SK-N-SH (cell line): Measurements from ENCODE around the gene EFCAB12. TPM values are rescaled to one million over a fixed set of nuclear protein-coding genes. Genes with fewer than 3 reads are reported as not detected.
A peak's percentile ranks its signal among the peaks of the same experiment; 100 is the strongest.

ENCODE experiments used
- CTCF ChIA-PET: fragments of 300-600, 350-600 bp; formaldehyde crosslinking; extraction: SDS; loops from one replicate; lab custom pipeline; 2021; lab: Yijun Ruan, JAX
- POLR2A ChIA-PET: fragments of 350-600 bp; sonication (Branson Sonifier 250); formaldehyde crosslinking; extraction: SDS; loops from one replicate; lab custom pipeline; 2020; ENCODE audit warnings: antibody characterized with exemption, inconsistent platforms; lab: Yijun Ruan, JAX
- DNase-seq: peaks from one replicate; pipeline ENCODE4 v3.0.0; 2012
- H2AFZ ChIP-seq: fragments of 200-600 bp; sonication (generic); 2 replicates; pipeline ENCODE4 v1.8.1; 2016; ENCODE audit warnings: antibody characterized with exemption, mild to moderate bottlenecking, low read depth
- H3F3A ChIP-seq: fragments of 200-600 bp; sonication (generic); replicated peaks from 2 replicates; pipeline ENCODE3; 2016; ENCODE audit warnings: antibody characterized with exemption, mild to moderate bottlenecking; ENCODE audit not compliant: insufficient read depth
- H3K27ac ChIP-seq, 2 experiments: fragments of 200-500 bp in 1 of 2; fragments of 200-600 bp in 1 of 2; sonication (Bioruptor generic) in 1 of 2; sonication (generic), shearing (Covaris generic) in 1 of 2; 2 replicates each; pipeline versions ENCODE4 v1.5.1 to v1.6.1; 2014 to 2016; ENCODE audit warnings: low read depth in 2 of 2, inconsistent platforms in 1 of 2, low read length in 1 of 2, mild to moderate bottlenecking in 1 of 2, mixed read lengths in 1 of 2
- H3K27me3 ChIP-seq: fragments of 200-600 bp; sonication (generic), shearing (Covaris generic); 2 replicates; pipeline ENCODE4 v1.6.1; 2016; ENCODE audit warnings: mixed run types; ENCODE audit not compliant: insufficient read depth
- H3K36me3 ChIP-seq, 2 experiments: fragments of 200-500 bp in 1 of 2; fragments of 200-600 bp in 1 of 2; sonication (Bioruptor generic) in 1 of 2; sonication (generic) in 1 of 2; replicated peaks in 1 of 2; 2 replicates each; pipeline versions ENCODE3 to v1.5.1; 2014 to 2016; ENCODE audit warnings: low read length in 1 of 2, mild to moderate bottlenecking in 1 of 2; ENCODE audit not compliant: insufficient read depth in 2 of 2, control insufficient read depth in 1 of 2
- H3K4me1 ChIP-seq, 2 experiments: fragments of 200-500 bp in 1 of 2; fragments of 200-600 bp in 1 of 2; sonication (Bioruptor generic) in 1 of 2; sonication (generic), shearing (Covaris generic) in 1 of 2; 2 replicates each; pipeline versions ENCODE4 v1.5.1 to v1.6.1; 2014 to 2016; ENCODE audit warnings: low read depth in 1 of 2, low read length in 1 of 2, mixed run types in 1 of 2; ENCODE audit not compliant: insufficient read depth in 2 of 2, control insufficient read depth in 1 of 2
- H3K4me2 ChIP-seq: fragments of 200-600 bp; sonication (generic), shearing (Covaris generic); 2 replicates; pipeline ENCODE4 v1.6.1; 2017; ENCODE audit warnings: mixed run types
- H3K4me3 ChIP-seq, 2 experiments: fragments of 200-500 bp in 1 of 2; fragments of 200-600 bp in 1 of 2; sonication (Bioruptor generic) in 1 of 2; sonication (generic), shearing (Covaris generic) in 1 of 2; 2 replicates each; pipeline versions ENCODE4 v1.5.1 to v1.8.1; 2014 to 2016; ENCODE audit warnings: low read depth in 2 of 2, inconsistent platforms in 1 of 2, low read length in 1 of 2, mild to moderate bottlenecking in 1 of 2, mixed read lengths in 1 of 2, moderate library complexity in 1 of 2
- H3K79me2 ChIP-seq: fragments of 200-600 bp; sonication (generic); 2 replicates; pipeline ENCODE4 v1.8.1; 2017; ENCODE audit warnings: mild to moderate bottlenecking; ENCODE audit not compliant: insufficient read depth
- H3K9ac ChIP-seq: fragments of 200-600 bp; sonication (generic); 2 replicates; pipeline ENCODE4 v1.6.1; 2017; ENCODE audit warnings: mixed run types
- H3K9me2 ChIP-seq: fragments of 200-600 bp; sonication (generic); 2 replicates; pipeline ENCODE4 v1.6.1; 2017; ENCODE audit warnings: mixed run types
- H3K9me3 ChIP-seq: fragments of 200-600 bp; sonication (generic); 2 replicates; pipeline ENCODE4 v1.6.1; 2017; ENCODE audit warnings: mixed run types, mild to moderate bottlenecking, moderate library complexity
- H4K20me1 ChIP-seq: fragments of 200-600 bp; sonication (generic); 2 replicates; pipeline ENCODE4 v1.6.1; 2017; ENCODE audit warnings: mild to moderate bottlenecking, mixed run types; ENCODE audit not compliant: insufficient read depth
- ELF1 ChIP-seq: IDR thresholded peaks from 2 replicates; pipeline ENCODE4 v1.4.0; 2012
- EP300 ChIP-seq, 2 experiments: IDR thresholded peaks; 2 replicates each; pipeline versions ENCODE4 v1.4.0 to v1.6.1; 2012; ENCODE audit warnings: borderline replicate concordance in 1 of 2, low read depth in 1 of 2, low read length in 1 of 2
- EZH2phosphoT487 ChIP-seq: fragments of 200-600 bp; sonication (generic); IDR thresholded peaks from 2 replicates; pipeline ENCODE4 v1.6.1; 2017; ENCODE audit warnings: low read depth, mixed run types, mild to moderate bottlenecking, antibody characterized with exemption, moderate library complexity, borderline replicate concordance
- FOSL2 ChIP-seq: IDR thresholded peaks from 2 replicates; pipeline ENCODE4 v1.4.0; 2012; ENCODE audit warnings: low read depth, mild to moderate bottlenecking, moderate library complexity, borderline replicate concordance
- FOXJ3 ChIP-seq: sonication (generic); formaldehyde crosslinking; IDR thresholded peaks from 2 replicates; pipeline ENCODE4 v1.5.1; 2020; ENCODE audit warnings: mild to moderate bottlenecking, missing genetic modification reagents
- FOXM1 ChIP-seq: IDR thresholded peaks from 2 replicates; pipeline ENCODE4 v1.4.0; 2012; ENCODE audit warnings: low read depth, mild to moderate bottlenecking
- GABPA ChIP-seq: IDR thresholded peaks from 2 replicates; pipeline ENCODE4 v1.4.0; 2012; ENCODE audit warnings: low read depth, mild to moderate bottlenecking
- GATA2 ChIP-seq: sonication (generic); formaldehyde crosslinking; IDR thresholded peaks from 2 replicates; pipeline ENCODE4 v1.5.0; 2020; ENCODE audit warnings: mild to moderate bottlenecking, missing genetic modification reagents
- JUND ChIP-seq: IDR thresholded peaks from 2 replicates; pipeline ENCODE4 v1.4.0; 2012
- POLR2AphosphoS5 ChIP-seq: IDR thresholded peaks from 2 replicates; pipeline ENCODE4 v1.6.1; 2012; ENCODE audit warnings: low read depth, low read length
- RFX5 ChIP-seq: IDR thresholded peaks from 2 replicates; pipeline ENCODE4 v1.6.1; 2012; ENCODE audit warnings: mild to moderate bottlenecking, improper control_type of control experiment, low read length
- SIN3A ChIP-seq: IDR thresholded peaks from 2 replicates; pipeline ENCODE4 v1.6.1; 2012; ENCODE audit warnings: low read depth, mild to moderate bottlenecking, low read length, moderate library complexity, borderline replicate concordance
- TCF12 ChIP-seq: IDR thresholded peaks from 2 replicates; pipeline ENCODE4 v1.4.0; 2012
- WGBS: methylation state at CpG from one replicate; pipeline ENCODE4 v1.1.6; 2017; ENCODE audit warnings: low lambda C conversion rate; 5-methylcytosine and 5-hydroxymethylcytosine counted together
- polyA plus RNA-seq, 3 experiments: library from polyadenylated mRNA; depleted of rRNA; stranded (reverse); fragments of >200 nt; gene quantifications; 2 replicates each; pipeline ENCODE4 v1.2.3, GENCODE V29; 2012
- TF ChIP-seq, protein P1 (sequence below): IDR thresholded peaks from 2 replicates; pipeline ENCODE4 v1.4.0; 2012; ENCODE audit warnings: low read depth, borderline replicate concordance
- TF ChIP-seq, protein P2 (sequence below): IDR thresholded peaks from 2 replicates; pipeline ENCODE4; 2012
- TF ChIP-seq, protein P3 (sequence below): IDR thresholded peaks from 2 replicates; pipeline ENCODE4 v1.4.0; 2012; ENCODE audit warnings: low read depth, borderline replicate concordance
- TF ChIP-seq, protein P4 (sequence below): IDR thresholded peaks from 2 replicates; pipeline ENCODE4 v1.6.1; 2012; ENCODE audit warnings: mild to moderate bottlenecking, low read depth, low read length, moderate library complexity
- TF ChIP-seq, protein P5 (sequence below): fragments of 150-350 bp; IDR thresholded peaks from 2 replicates; pipeline ENCODE4 v1.6.1; 2017; ENCODE audit warnings: antibody characterized with exemption, low read length, low read depth, borderline replicate concordance

Gene EFCAB12
- polyA plus RNA-seq, 1 of the 3 experiments (the other 2 are of a cell fraction): 0.38 TPM

DNA sequence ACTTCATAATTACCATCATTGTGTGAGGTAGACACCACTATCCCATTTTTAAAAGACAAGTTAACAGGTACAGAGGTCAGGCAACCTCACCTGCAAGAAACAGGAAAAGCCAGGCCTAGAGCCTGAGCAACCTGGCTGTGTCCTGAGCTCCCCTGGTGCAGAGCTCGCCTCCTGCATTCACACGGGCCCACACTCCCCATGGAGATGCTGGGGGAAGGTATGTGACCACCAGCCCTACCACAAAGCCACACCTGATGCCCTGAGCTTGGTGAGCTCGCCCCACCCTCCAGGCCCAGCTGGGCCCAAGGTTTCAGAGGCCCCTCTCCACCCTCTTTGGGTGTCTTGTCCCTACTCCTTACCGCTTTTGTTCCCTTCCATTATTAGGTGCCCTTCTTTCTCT, 1.2 kb upstream of the EFCAB12 start:
- Histone ChIP-seq H3K27me3 (no peaks in the 10 kb centered on the region), H3K27ac (no peak overlapping the region), H3K4me2 (no peak overlapping the region), H2AFZ (no peak overlapping the region), H3K9me2 (no peaks in the 10 kb centered on the region), H4K20me1 (no peaks in the 10 kb centered on the region), H3K9me3 (no peaks in the 10 kb centered on the region), H3K4me1 (peaks cover 0 to 12% of the 10 kb centered on the region in 2 experiments; a peak in 2 of 4 replicates), H3K36me3 (peaks cover 35 to 36% of the 10 kb centered on the region in 2 experiments), H3K9ac (no peak overlapping the region), H3K4me3 (no peak overlapping the region), H3F3A (peaks cover 21% of the 10 kb centered on the region), H3K79me2 (no peaks in the 10 kb centered on the region)
- DNase-seq: no peak
- POLR2A ChIA-PET: interaction anchor here (1.0 to 1.1 kb wide), 2 partner anchors 10 to 12 kb away, joined by 3 read pairs; partner anchors contain the start of genes IFT122 and MBD4
- CTCF ChIA-PET: interaction anchor here (1.0 to 1.4 kb wide), 2 partner anchors 12 to 376 kb away, joined by 3 read pairs; no protein-coding TSS in a partner anchor
- TF ChIP-seq FOXM1: no peak
- TF ChIP-seq ELF1: no peak
- TF ChIP-seq POLR2AphosphoS5: no peak
- TF ChIP-seq GABPA: no peak
- no peak for TF ChIP-seq FOSL2
- 87% methylated on average over 3 of the region's 4 CpGs for WGBS

DNA sequence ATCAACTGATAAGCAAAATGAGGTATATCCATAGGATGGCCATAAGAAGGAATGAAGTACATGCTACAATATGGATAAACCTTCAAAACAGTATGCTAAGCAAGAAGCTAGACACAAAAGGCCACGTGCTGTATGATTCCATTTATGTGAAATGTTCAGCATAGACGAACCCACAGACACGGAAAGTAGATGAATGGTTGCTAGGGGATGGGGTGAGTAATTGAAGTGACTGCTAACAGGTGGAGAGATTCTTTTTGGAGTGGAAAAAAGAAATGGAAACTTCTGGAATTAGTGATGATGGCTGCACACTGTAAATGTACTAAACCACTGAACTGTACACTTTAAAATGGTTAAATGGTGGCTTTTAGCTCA, 630 bp upstream of the EFCAB12 start:
- Histone ChIP-seq H3K4me2 (0 out of 2 replicates have a peak overlapping the region, but pooled peaks have one; percentile 78), H3K9ac (peak overlapping the region; percentile 23; the same call in 1 of the 2 replicates), H3K4me1 (peaks cover 0 to 12% of the 10 kb centered on the region in 2 experiments; a peak in 2 of 4 replicates), H3K27me3 (no peaks in the 10 kb centered on the region), H3F3A (peaks cover 19% of the 10 kb centered on the region), H3K9me3 (no peaks in the 10 kb centered on the region), H3K27ac (peak overlapping the region; percentile 38 to 81; a peak in 3 of 4 replicates), H3K9me2 (no peaks in the 10 kb centered on the region), H4K20me1 (no peaks in the 10 kb centered on the region), H3K36me3 (peaks cover 30 to 32% of the 10 kb centered on the region in 2 experiments), H3K4me3 (0 out of 4 replicates have a peak overlapping the region, but pooled peaks of 1 of the 2 experiments have one; percentile 62), H2AFZ (peak overlapping the region; percentile 78), H3K79me2 (no peaks in the 10 kb centered on the region)
- ChIA-PET POLR2A (interaction anchor here (0.7 to 1.4 kb wide), 4 partner anchors 11 to 113 kb away, joined by 3 read pairs; partner anchors contain the start of genes IFT122 and MBD4), CTCF (interaction anchor here (1.0 to 2.0 kb wide), 3 partner anchors 11 to 375 kb away, joined by 3 to 11 read pairs (median 3); no protein-coding TSS in a partner anchor)
- DNase-seq: no peak
- 86% methylated on average over 3 of the region's 3 CpGs for WGBS
- TF ChIP-seq ELF1 (no peak), GATA2 (CRISPR knock-in tag) (no peak), RFX5 (no peak), EZH2phosphoT487 (no peak), FOSL2 (no peak), JUND (no peak), EP300 (IDR thresholded peaks at IDR 0.05; ENCODE audit: borderline replicate concordance in 1 of 2, low read depth in 1 of 2, low read length in 1 of 2) (no peak), TCF12 (no peak), SIN3A (no peak), FOXJ3 (CRISPR knock-in tag) (no peak), FOXM1 (no peak)
- TF ChIP-seq, protein P1, sequence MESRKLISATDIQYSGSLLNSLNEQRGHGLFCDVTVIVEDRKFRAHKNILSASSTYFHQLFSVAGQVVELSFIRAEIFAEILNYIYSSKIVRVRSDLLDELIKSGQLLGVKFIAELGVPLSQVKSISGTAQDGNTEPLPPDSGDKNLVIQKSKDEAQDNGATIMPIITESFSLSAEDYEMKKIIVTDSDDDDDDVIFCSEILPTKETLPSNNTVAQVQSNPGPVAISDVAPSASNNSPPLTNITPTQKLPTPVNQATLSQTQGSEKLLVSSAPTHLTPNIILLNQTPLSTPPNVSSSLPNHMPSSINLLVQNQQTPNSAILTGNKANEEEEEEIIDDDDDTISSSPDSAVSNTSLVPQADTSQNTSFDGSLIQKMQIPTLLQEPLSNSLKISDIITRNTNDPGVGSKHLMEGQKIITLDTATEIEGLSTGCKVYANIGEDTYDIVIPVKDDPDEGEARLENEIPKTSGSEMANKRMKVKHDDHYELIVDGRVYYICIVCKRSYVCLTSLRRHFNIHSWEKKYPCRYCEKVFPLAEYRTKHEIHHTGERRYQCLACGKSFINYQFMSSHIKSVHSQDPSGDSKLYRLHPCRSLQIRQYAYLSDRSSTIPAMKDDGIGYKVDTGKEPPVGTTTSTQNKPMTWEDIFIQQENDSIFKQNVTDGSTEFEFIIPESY: no peak
- TF ChIP-seq, protein P2, sequence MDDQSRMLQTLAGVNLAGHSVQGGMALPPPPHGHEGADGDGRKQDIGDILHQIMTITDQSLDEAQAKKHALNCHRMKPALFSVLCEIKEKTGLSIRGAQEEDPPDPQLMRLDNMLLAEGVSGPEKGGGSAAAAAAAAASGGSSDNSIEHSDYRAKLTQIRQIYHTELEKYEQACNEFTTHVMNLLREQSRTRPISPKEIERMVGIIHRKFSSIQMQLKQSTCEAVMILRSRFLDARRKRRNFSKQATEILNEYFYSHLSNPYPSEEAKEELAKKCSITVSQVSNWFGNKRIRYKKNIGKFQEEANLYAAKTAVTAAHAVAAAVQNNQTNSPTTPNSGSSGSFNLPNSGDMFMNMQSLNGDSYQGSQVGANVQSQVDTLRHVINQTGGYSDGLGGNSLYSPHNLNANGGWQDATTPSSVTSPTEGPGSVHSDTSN: no peak
- TF ChIP-seq, protein P3, sequence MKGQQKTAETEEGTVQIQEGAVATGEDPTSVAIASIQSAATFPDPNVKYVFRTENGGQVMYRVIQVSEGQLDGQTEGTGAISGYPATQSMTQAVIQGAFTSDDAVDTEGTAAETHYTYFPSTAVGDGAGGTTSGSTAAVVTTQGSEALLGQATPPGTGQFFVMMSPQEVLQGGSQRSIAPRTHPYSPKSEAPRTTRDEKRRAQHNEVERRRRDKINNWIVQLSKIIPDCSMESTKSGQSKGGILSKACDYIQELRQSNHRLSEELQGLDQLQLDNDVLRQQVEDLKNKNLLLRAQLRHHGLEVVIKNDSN: no peak
- TF ChIP-seq, protein P4, sequence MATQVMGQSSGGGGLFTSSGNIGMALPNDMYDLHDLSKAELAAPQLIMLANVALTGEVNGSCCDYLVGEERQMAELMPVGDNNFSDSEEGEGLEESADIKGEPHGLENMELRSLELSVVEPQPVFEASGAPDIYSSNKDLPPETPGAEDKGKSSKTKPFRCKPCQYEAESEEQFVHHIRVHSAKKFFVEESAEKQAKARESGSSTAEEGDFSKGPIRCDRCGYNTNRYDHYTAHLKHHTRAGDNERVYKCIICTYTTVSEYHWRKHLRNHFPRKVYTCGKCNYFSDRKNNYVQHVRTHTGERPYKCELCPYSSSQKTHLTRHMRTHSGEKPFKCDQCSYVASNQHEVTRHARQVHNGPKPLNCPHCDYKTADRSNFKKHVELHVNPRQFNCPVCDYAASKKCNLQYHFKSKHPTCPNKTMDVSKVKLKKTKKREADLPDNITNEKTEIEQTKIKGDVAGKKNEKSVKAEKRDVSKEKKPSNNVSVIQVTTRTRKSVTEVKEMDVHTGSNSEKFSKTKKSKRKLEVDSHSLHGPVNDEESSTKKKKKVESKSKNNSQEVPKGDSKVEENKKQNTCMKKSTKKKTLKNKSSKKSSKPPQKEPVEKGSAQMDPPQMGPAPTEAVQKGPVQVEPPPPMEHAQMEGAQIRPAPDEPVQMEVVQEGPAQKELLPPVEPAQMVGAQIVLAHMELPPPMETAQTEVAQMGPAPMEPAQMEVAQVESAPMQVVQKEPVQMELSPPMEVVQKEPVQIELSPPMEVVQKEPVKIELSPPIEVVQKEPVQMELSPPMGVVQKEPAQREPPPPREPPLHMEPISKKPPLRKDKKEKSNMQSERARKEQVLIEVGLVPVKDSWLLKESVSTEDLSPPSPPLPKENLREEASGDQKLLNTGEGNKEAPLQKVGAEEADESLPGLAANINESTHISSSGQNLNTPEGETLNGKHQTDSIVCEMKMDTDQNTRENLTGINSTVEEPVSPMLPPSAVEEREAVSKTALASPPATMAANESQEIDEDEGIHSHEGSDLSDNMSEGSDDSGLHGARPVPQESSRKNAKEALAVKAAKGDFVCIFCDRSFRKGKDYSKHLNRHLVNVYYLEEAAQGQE: no peak
- TF ChIP-seq, protein P5, sequence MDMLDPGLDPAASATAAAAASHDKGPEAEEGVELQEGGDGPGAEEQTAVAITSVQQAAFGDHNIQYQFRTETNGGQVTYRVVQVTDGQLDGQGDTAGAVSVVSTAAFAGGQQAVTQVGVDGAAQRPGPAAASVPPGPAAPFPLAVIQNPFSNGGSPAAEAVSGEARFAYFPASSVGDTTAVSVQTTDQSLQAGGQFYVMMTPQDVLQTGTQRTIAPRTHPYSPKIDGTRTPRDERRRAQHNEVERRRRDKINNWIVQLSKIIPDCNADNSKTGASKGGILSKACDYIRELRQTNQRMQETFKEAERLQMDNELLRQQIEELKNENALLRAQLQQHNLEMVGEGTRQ: no peak
